GM19455 (cell line): ENCODE data around the gene FBP1.
A peak's percentile ranks its signal among the peaks of the same experiment; 100 is the strongest.

ENCODE experiments used
- ATAC-seq: cut with Tn5 transposase; IDR thresholded peaks from one replicate; pipeline ENCODE4 v1.9.1; 2021; ENCODE audit not compliant: unreplicated experiment

FBP1 gene

DNA sequence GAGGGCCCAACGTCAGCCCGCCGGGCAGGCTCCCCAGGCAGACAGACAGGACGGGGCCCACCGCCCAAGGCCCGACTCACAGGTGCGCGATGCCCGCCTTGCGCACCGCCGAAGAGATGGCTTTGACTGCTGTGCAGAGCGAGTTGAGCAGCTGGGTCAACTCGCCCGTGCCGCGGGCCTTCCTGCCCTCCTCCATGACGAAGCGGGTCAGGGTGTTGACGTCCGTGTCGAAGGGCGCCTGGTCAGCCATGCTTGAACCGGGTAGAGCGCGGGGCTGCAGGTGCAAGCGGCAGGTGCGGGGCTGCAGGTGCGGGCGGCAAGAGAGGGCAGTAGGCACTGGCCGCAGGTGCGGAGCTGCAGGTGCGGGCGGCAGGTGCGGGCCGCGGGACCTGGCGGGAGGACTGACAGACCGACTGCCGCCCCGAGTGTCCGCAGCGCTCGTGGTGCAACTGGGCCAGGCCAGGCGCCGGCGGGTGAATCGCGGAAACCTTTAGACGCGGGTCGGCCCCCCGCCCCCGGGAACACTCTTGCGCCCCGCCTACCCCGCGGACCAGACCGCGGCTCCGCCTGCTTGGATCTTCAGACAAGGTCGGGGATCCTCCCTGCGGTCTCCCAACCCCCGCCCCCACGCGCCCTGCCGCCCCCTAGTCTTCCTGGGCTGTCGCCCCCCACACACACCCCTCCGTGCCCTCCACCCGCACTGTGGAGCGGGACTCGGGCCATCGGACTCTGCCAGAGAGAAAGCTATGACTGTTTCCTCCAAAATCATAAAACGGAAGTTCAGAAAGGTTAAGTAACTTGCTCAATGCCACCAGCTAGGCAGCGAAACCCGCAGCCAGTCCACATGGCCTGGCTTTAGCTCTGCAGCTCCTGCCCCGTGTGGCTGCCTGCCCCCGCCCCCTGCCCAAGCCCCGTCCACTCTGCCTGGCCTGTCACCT lies at the start of gene FBP1:
Gene FBP1 (minus strand): TSS at position 458 of the 938 bp plus-strand sequence. CDS start 208 bp downstream, at position 250.
- peak; percentile 61 for ATAC-seq

DNA sequence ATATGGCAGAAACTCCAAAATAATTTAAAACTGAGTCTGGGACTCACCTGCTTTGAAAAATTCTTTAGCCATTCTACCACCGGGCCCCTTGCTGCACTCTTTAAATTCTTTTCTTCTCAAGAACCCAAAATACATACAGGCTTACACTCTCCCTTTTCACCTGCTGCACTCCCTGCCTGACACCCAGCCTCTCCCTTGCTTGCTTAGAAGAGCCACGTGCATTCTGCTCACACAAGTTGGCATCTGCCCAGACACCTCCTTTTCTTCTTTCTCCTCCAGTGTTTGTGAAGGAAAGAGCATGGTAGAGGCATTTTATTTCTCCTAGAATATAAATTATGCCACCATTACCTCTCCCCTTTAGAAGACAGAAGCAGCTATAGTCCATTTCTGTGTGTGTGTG lies 48.1 kb upstream of the FBP1 start:
- no peak for ATAC-seq

DNA sequence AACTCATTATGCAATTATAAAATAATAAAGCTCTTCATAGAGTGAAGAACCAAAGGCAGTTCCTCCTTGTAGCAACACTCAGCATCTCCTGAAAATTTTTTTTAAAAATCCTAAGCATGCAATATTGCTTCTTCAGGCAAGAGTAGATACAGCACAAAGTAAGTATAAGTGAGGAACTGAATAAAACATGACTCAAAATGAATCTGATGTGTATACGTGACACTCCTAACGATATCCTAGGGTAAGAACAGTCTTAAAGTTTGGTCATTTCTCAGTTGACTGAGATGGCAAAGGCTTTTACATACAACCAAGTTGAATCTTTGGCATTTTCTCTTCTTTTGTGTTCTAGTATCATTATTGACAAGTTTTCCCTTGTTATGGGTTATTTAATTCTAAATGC lies 46.0 kb upstream of the FBP1 start:
- no peak for ATAC-seq

DNA sequence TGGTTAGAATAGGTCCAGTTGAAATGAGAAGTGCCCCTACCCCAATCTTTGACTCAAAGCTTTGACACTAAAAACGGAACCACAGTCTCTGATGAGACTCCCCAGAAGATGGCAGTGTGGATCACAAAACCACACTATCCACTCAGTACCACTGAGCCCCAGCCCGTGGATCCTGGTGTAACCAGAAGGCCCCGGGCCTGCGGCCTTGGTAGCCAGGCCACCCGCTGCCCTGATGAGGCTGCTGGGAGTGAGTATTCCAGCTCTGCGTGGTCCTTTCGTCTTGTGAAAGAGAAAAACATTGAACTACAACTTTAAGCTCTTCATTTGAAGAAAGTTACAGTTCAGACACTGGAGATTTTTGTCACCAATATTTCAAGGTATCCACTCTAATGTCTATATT lies 42.2 kb upstream of the FBP1 start:
- no peak for ATAC-seq

DNA sequence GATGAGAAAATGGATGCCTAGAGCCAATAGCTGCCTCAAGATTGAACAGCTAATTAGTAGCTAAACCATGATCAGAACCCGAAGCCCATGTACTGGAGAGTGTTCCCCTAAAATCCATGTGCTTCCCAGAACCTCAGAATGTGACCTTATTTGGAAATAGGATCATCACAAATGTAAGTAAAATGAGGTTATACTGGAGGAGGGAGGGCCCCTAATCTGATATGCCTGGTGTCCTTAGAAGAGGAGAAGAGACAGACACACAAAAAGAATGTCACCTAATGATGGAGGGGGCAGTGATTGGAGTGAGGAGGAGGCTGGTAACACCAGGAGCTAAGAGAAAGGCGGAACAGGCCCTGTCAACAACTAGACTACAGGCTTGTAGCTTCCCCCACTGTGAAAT lies 41.3 kb upstream of the FBP1 start:
- no peak for ATAC-seq

DNA sequence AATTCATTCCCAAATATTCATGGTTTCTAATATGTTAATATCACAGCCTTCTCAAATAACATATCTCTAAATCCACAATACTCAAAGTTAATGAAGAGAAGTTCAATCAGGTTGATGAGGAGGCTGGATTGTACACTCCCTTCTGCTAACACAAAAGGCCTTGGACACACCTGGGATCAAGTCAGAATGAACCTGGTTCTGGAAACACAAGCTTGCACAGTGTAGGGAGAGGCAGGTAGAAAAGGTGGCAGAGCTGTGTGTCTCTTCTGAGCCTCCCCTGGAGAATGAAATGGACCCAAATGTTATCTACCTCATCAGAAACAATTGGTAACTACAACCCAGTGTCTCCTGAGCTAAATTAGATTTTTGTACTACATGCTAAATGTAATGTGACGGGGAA lies 40.7 kb upstream of the FBP1 start:
- ATAC-seq: no peak

DNA sequence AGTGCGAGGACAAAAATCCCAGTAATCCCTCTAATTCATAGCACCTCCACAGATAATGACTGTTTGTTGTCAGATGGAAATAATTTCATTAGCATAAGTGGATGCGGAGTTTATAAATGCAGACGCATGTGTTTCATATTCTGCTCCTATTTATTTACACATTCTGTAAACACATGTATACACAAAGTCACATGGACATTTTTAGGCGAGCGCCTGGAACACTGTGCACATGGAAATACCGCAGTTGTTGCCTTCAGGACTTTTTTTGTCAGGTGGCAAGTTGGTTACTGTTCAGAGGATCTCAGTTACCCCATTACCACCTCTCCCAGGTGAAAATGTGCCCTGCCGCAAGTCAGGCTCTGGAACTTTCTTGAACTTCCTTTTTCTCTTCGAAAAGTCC lies 40.3 kb upstream of the FBP1 start:
- no peak for ATAC-seq

DNA sequence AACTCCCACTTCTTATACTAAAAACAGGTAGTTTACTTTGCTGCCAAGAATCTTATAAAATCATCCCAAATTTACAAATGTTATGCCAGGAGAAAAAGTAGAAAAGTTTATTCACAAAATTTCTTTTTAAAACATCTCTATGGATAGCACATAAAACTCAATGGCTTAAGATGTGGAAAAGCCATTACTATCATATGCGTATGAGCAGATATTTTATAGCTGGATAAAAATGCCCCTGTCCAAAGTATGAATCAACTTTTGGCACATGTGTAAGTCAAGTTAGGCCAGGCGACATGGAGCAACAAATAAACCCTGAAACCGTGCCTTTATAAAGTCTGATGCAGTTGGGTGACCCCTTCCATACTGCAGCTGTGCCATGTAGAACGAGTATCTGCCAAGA lies 38.6 kb upstream of the FBP1 start:
- ATAC-seq: no peak

DNA sequence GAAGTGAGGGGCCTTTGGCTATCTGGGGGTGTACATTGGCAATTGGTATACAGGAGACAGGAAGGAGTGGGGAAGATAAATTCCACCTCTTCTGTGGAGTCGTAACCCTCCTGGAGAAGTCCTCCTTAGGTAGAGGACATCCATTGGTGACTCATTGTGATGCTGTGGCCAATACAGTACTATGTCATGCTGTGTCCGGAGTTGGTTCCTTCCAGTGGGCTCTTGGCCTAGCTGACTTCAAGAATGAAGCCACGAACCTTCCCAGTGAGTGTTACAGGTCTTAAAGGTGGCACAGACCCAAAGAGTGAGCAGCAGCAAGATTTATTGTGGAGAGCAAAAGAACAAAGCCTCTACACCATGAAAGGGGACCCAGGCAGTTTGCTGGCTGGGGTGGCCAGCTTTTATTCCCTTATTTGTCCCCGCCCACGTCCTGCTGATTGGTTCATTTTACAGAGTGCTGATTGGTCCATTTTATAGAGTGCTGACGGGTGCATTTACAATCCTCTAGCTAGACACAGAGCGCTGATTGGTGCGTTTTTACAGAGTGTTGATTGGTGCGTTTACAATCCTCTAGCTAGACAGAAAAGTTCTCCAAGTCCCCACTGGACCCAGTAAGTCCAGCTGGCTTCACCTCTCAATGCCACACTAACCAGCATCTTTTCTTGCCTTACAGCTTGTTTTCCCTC lies 37.3 kb upstream of the FBP1 start:
- no peak for ATAC-seq

DNA sequence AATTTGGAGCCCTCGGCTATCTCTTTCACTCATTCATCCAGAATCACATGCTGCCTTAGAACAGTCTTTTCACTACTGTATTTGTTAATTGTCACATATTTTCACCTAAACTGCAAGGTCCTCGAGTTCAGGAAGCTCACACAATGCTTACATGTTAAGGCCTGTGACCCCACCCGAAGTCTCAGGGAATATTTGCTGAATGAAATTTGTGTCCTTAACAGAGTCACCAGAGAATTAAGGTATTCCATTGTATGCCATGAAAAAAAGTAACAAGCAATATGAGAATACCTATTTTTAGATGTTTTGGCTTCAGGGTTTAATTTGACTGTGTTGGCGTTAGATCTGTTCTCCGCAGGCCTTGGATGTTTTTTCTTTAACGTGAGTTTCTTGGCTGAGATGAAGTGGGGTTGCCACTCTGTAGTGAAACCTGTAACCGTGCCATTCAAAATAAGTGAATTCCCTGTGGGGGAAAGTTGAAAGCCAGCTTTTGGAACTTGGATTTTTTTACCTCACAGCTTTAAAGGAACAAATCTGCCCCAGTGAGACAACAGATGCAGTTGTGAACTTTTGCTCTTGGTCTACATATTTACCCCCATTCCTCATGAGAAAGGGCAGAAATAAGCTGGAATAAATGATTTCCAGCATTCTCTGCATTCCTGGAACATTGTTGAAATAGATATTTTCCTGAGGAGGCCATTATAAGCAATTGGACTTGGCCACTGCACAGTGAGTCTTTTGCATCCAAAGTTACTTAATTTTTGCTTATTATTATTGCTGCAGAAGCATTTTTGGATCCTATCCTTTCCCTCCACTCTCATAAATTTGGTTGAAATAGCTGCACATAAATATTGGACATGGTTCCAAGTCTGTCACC lies 35.9 kb upstream of the FBP1 start:
- no peak for ATAC-seq

DNA sequence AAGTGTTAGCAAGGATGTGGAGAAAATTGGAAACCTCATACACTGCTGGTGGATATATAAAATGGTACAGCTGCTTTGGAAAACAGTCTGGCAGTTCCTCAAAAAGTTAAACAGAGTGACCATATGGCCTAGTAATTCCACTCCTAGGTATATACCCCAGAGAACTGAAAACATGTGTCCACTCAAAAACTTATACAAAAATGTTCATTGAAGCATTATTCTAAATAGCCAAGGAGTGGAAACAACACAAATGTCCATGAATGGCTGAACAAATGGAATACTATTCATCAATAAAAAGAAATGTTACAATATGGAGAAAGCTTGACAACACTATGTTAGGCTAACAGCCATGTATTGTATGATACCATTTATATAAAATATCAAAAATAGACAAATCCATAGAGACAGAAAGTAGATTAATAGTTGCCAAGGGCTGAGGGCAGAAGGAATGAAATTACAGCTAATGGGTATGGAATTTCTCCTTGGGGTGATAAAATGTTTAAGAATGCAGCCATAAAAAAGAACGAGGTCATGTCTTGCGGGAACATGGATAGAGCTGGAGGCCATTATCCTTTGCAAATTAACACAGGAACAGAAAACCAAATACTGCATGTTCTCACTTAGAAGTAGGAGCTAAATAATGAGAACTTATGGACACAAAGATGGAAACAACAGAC lies 33.6 kb upstream of the FBP1 start:
- no peak for ATAC-seq

DNA sequence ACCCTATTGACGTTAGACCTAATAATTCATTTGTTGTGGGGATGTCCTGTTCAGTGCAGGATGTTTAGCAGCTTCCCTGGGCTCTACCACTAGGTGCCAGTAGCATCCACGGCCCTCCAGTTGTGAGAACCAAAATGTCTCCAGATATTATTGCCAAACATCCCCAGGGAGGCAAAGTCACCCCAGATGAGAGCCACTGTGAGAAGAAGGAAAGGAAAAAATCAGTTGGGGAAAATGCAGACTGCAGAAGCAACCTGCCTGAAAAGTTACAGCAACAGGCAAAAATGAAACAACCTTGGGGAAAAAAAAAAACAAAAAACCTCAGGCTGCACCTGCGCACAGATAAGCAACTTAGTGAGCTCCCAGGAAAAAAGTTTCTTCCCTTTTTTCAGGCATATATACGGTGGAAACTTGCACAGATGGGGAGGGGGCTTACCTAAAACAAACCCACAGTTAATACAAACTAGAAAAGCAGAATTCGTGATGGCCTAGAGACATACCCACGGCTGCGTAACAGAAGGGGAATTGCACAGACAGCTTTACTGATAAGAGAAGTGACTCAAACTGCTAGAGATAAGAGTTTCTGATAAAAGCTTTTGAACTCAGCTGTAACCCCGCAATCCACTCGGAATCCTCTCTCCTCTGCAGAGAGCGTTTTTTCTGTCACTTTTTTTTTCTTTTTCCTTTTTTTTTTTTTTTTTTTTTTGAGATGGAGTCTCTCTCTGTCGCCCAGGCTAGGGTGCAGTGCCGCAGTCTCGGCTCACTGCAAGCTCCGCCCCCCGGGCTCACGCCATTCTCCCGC lies 29.8 kb upstream of the FBP1 start:
- ATAC-seq: peak; percentile 85

DNA sequence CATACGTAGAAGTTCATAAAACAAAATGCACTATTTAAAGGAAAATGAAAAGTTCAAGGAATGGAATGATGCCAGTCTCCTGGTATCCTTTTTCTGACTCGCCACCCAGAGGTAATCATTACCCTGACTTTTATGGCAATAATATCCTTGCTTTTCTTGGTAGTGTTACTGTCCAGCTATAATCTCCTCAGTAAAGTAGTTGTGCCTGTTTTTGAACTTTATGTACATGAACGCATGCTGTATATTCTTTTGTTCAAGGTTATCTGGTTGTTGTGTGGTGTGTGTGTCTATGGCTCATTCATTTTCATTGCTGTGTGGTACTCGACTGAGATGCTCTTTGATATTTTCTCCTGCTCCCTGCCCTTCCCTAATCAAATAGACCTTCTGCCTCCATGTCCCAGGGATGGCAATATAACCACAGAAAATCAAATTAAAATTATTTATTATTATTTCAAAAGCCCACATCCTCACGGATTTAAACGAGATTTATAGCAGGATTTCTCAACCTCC lies 29.2 kb upstream of the FBP1 start:
- no peak for ATAC-seq

DNA sequence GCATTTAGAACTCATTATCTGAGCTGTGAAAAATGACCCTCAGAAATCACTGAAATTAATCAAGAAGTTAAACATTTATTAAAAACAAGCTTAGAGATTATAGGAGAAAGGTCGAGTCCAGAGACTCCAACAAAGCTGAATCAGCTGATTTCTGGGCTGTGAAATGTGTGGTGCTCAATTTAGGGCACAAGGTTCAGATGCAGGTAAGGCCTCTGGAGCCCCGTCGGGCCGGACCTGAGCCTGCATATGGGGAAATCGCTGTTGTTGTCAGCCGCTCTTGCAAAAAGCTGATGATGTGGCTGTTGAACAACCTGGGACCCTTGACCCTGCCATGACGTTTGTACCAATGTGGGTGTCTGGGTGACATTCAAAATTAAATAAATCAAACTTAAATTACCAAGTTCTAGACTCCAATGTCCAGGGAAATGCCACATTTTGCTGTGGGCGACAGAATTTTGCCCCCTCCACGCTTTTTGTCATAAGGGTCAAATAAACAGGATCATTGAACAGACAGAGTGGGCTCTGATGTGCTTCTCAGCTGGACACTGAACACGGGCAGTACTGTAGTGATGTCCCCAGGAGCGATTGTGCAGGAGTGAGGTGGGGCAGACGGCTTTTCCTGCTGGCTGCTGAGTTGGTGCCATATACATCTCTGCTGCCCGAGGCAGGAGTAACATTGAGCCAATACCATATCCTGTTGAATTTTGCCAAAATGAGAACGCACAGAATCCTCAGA lies 27.2 kb upstream of the FBP1 start:
- no peak for ATAC-seq

DNA sequence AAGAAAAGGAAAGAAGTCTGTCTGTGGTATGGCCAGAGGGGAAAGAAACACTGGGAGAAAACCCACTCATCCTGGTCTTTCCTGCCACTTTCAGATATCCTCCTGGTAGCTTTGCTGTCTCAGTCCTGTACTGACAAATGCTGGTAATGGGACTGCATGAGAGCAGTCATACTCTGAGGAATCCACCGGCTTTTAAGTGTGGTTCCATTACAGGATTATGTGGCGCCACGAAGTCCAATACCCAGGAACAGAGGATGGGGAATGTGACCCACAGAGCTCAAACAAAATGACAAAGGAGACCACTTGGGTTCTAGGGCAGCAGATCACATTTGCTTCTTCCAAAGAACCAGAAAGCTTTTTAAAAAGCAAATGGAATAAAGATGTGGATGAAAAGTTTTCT lies 26.3 kb upstream of the FBP1 start:
- no peak for ATAC-seq

DNA sequence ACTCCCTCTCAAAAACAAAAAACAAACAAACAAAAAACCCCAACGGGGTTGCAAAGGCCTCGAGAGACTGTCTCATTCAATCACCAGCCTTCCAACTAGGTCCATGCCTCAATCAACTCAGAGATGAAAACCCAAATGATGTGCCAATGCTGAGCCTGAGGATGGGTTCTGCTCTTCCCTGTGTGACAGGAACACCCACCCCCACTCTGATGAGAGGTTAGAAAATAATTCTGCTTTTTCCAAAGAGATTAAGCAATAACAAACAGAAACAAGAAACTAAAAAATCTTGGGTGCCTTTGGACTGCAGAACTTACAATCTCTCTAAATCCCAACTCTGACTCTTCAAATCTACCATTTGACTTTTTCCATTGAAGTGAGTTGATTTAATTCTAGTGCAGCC lies 25.5 kb upstream of the FBP1 start:
- ATAC-seq: no peak

DNA sequence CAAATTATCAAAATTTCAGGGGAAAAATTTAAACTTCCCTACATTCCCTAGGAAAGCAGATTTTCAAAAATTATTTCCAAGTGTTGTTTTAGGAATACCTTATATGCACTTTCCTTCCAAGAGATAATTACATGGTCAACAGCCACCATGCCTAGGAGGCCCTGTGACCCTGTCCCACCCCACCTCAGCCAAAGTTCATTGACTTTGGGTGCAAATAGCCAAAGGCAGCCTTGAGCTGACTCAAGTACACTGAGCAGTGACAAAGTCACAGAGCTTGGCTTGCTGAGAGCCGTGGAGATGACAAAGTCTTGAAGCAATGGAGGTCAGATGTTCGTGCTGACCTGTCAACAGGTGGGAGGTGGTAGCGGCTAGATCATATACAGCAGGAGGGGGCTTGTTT lies 24.3 kb upstream of the FBP1 start:
- ATAC-seq: no peak

DNA sequence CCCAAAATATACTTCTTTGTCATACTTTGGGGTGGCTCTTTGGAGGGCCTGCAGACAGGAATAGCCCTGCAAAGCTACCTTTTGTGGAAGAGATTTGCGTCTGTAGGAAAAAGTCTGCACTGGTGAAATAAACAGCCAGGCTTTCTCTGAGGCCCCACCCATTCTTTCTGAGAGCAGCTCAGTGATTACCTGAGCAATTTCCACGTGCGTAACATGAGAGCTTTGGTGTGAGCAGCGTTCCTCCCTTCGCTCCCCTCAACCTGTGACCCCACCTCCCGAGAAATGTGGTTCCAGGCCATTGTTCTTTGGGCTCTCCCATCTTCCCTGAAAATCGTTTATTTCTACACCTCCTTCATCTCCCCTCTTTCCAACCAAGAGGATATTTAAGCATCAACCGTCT lies 23.8 kb upstream of the FBP1 start:
- no peak for ATAC-seq
